Gastroesophageal sphincter (tissue), 4 donors: ENCODE measurements around the gene SPA17. TPM values are rescaled to one million over a fixed set of nuclear protein-coding genes. Genes with fewer than 3 reads are reported as not detected.

Experiments used
- ATAC-seq: fragments of 150-250 bp; one replicate; pipeline ENCODE4 v1.9.1; 2016; ENCODE audit warnings: mild to moderate bottlenecking, moderate library complexity
- H3K27ac ChIP-seq, 4 donors: fragments of 200-600 bp; sonication (generic) in 3 of 4; 1 replicate in 3 of 4; 2 replicates in 1 of 4; pipeline ENCODE4 v1.5.1; 2016 to 2019
- H3K27me3 ChIP-seq: fragments of 200-600 bp; sonication (generic); one replicate; pipeline ENCODE4 v1.5.1; 2019
- H3K36me3 ChIP-seq, 2 donors: fragments of 200-600 bp; sonication (generic); one replicate each; pipeline ENCODE4 v1.5.1; 2019; ENCODE audit warnings: control low read depth in 1 of 2
- H3K4me1 ChIP-seq, 3 donors: fragments of 200-600 bp; sonication (generic); 1 replicate in 2 of 3; 2 replicates in 1 of 3; pipeline ENCODE4 v1.5.1; 2016 to 2019; ENCODE audit warnings: control low read depth in 2 of 3
- H3K4me3 ChIP-seq, 2 donors: fragments of 200-600 bp; sonication (generic); one replicate each; pipeline ENCODE4 v1.5.1; 2019; ENCODE audit warnings: mild to moderate bottlenecking in 1 of 2, moderate library complexity in 1 of 2
- H3K9me3 ChIP-seq, 3 donors: fragments of 200-600 bp; sonication (generic); one replicate each; pipeline ENCODE4 v1.5.1; 2017 to 2019; ENCODE audit warnings: control low read depth in 2 of 3
- EP300 ChIP-seq: sonication (generic); formaldehyde crosslinking; IDR thresholded peaks from one replicate; pipeline ENCODE4 v1.6.1; 2017; ENCODE audit warnings: antibody characterized with exemption, mild to moderate bottlenecking
- POLR2A ChIP-seq, 2 donors: fragments of 450-650 bp; IDR thresholded peaks; one replicate each; pipeline ENCODE4 v1.6.1; 2017; ENCODE audit warnings: antibody characterized with exemption in 2 of 2, mild to moderate bottlenecking in 2 of 2, moderate library complexity in 1 of 2
- POLR2AphosphoS5 ChIP-seq: sonication (generic); formaldehyde crosslinking; IDR thresholded peaks from one replicate; pipeline ENCODE4 v1.6.1; 2017; ENCODE audit warnings: antibody characterized with exemption
- WGBS, 2 donors: methylation state at CpG; one replicate each; pipeline ENCODE4 v1.1.5; 2018; ENCODE audit warnings: low coverage in 1 of 2; 5-methylcytosine and 5-hydroxymethylcytosine counted together
- total RNA-seq, 4 donors: library from RNA; depleted of rRNA; stranded (reverse); fragments of >200 nt; gene quantifications; one replicate each; pipeline ENCODE4 v1.1.0, GENCODE V29; 2016
- TF ChIP-seq, protein P1 (sequence below), 4 experiments: fragments of 200-600 bp in 2 of 4; fragments of 450-650 bp in 2 of 4; sonication (generic) in 1 of 4; IDR thresholded peaks; one replicate each; pipeline ENCODE4 v1.5.1; 2017 to 2019; ENCODE audit warnings: antibody characterized with exemption in 4 of 4, mild to moderate bottlenecking in 2 of 4, moderate library complexity in 2 of 4

SPA17 gene
- total RNA-seq, 4 donors from 2014 or later, result 4.6 to 15.3 (median 7.4) TPM

DNA sequence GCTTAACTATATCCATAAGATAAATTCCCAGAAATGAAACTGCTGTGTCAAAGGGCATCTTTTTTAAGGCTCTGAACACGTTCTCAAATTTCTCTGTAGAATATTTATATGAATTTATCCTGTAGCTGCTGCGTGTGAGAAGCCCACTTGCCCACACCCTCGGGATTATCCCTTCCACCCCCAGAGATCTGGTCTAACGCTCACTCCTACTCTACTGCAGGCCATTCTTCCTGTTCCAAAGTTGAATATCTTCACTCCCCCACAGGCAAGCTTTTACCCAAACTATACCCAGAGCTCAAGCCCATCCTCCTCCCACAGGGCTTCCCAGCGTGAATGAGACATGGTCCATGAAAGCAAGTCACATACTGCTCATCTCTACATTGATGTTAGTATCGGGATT, 25.1 kb upstream of the SPA17 start:
- WGBS, 2 donors, result 76 to 80% methylated on average over 1 to 6 of the region's 6 CpGs
- no peaks in the 10 kb centered on the region for H3K9me3 ChIP-seq
- TF ChIP-seq POLR2AphosphoS5, result no peak
- TF ChIP-seq, protein P1, sequence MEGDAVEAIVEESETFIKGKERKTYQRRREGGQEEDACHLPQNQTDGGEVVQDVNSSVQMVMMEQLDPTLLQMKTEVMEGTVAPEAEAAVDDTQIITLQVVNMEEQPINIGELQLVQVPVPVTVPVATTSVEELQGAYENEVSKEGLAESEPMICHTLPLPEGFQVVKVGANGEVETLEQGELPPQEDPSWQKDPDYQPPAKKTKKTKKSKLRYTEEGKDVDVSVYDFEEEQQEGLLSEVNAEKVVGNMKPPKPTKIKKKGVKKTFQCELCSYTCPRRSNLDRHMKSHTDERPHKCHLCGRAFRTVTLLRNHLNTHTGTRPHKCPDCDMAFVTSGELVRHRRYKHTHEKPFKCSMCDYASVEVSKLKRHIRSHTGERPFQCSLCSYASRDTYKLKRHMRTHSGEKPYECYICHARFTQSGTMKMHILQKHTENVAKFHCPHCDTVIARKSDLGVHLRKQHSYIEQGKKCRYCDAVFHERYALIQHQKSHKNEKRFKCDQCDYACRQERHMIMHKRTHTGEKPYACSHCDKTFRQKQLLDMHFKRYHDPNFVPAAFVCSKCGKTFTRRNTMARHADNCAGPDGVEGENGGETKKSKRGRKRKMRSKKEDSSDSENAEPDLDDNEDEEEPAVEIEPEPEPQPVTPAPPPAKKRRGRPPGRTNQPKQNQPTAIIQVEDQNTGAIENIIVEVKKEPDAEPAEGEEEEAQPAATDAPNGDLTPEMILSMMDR (IDR thresholded peaks at IDR 0.05), result no peak
- TF ChIP-seq EP300, result no peak
- TF ChIP-seq POLR2A (IDR thresholded peaks at IDR 0.05), result no peak
- no peak overlapping the region for H3K4me3 ChIP-seq
- H3K4me1 ChIP-seq, result peaks cover 0 to 7% (median 0%) of the 10 kb centered on the region in 3 donors
- no peaks in the 10 kb centered on the region for H3K27me3 ChIP-seq
- ATAC-seq, result no peak
- no peak overlapping the region for H3K27ac ChIP-seq
- H3K36me3 ChIP-seq, result peaks cover 0 to 62% of the 10 kb centered on the region in 2 donors

DNA sequence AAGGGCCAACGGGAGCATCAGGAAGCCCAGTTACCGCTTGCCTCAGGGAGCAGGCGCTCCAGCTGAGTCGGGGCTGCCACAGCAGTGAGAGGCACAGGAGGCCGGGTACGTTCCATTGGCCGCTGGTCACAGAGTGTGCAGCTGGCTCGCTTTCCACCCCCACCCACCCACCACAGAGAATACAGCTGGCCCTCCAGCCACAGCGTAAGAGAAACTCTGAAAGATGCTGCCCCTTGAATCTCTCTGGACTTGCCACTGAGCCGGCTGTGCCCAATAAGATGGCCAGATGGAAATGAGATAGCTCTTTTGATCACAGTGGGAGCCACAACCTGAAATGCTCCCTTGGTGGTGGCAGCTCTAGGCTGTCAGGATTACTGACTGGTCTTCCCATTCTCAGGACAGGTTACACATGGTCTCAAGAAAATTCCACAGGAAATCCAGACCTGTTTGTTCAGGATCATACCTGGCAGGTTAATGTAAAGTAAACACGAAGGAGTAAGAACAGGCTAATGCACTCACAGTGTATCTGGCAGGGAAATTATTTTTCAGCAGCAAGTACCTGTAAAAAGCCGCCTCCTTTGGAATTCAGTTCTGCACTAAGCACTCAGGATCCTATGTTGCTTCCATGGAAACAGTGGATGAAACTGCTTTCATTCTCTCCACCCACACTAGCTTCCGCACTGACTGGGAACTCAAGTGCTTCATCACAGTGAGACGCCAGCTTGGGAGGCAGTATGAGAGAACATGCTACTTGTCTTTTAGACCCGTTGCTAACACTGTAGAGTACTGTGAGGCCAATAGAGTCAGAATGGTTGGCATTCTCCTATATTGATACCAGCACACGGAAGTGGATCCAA, 16.7 kb upstream of the SPA17 start:
- no peak overlapping the region for H3K27ac ChIP-seq
- H3K27me3 ChIP-seq, result no peaks in the 10 kb centered on the region
- ATAC-seq, result no peak
- no peaks in the 10 kb centered on the region for H3K9me3 ChIP-seq
- H3K36me3 ChIP-seq, result peaks cover 0 to 63% of the 10 kb centered on the region in 2 donors
- no peak for TF ChIP-seq EP300
- no peak overlapping the region for H3K4me3 ChIP-seq
- 64 to 76% methylated on average over 6 of the region's 16 CpGs for WGBS, 2 donors
- H3K4me1 ChIP-seq, result no peaks in the 10 kb centered on the region

DNA sequence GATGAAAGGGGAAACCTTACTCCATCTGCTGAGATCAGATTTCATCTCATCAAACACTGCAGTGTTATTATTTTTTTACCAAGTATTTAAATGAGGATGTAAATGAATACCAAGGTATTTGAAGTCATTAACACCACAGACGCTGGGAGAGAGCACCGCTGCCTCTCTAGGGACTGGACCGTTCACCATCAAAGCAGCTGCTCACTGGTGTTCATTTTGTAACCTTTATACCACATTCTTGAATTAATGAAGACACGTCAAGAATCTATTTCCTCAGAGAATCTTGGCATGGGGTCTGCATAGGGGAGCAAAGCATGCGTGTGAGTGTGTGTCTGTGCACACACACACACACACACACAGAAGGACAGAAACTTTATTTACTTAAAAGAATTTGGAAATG, 15.8 kb upstream of the SPA17 start:
- no peaks in the 10 kb centered on the region for H3K27me3 ChIP-seq
- H3K4me3 ChIP-seq, result no peak overlapping the region
- no peak for ATAC-seq
- WGBS, 2 donors, result 73 to 76% methylated on average over 3 to 5 of the region's 5 CpGs
- TF ChIP-seq POLR2AphosphoS5 (no peak), EP300 (no peak), POLR2A (IDR thresholded peaks at IDR 0.05) (no peak)
- TF ChIP-seq, protein P1 (IDR thresholded peaks at IDR 0.05), result no peak
- H3K36me3 ChIP-seq, result peaks cover 0 to 55% of the 10 kb centered on the region in 2 donors
- no peaks in the 10 kb centered on the region for H3K9me3 ChIP-seq
- H3K4me1 ChIP-seq, result no peaks in the 10 kb centered on the region
- H3K27ac ChIP-seq, result no peak overlapping the region

- Histone ChIP-seq H3K27ac (no peak overlapping the region), H3K4me3 (no peak overlapping the region), H3K4me1 (no peaks in the 10 kb centered on the region), H3K9me3 (no peaks in the 10 kb centered on the region), H3K36me3 (peaks cover 0 to 55% of the 10 kb centered on the region in 2 donors), H3K27me3 (no peaks in the 10 kb centered on the region)
- no peak for ATAC-seq
- TF ChIP-seq POLR2AphosphoS5 (no peak), POLR2A (IDR thresholded peaks at IDR 0.05) (no peak), EP300 (no peak)
- TF ChIP-seq, protein P1 (IDR thresholded peaks at IDR 0.05), result no peak
- 68 to 93% methylated on average over 2 to 3 of the region's 3 CpGs for WGBS, 2 donors
These were observed 15.2 kb upstream of the SPA17 start for GRCh38 chr11:124658501-124658900.

DNA sequence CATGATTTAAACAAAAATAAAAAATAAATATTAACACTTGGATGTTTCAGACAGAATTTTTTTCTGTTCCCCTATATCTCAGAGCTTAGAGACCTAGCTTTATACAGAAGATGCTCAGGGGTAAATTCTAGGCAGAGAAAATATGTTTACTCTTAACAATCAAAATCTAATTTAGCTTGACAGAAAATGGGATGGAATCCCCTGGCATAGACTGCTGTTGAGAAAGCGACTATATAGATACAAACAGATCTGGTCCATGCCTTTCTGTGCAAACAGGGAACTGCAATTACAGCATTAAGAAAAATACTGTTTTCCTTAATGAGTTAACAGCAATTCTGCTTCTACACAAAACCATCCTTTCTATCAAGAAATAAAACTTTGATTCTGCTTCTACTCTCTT, 14.7 kb upstream of the SPA17 start:
- peaks cover 0 to 55% of the 10 kb centered on the region in 2 donors for H3K36me3 ChIP-seq
- ATAC-seq, result no peak
- no peaks in the 10 kb centered on the region for H3K9me3 ChIP-seq
- H3K27ac ChIP-seq, result no peak overlapping the region
- H3K27me3 ChIP-seq, result no peaks in the 10 kb centered on the region
- H3K4me3 ChIP-seq, result no peak overlapping the region
- no peaks in the 10 kb centered on the region for H3K4me1 ChIP-seq
- WGBS, 2 donors, result 67 to 84% methylated on average over 1 of the region's 1 CpG
- TF ChIP-seq POLR2AphosphoS5, result no peak
- no peak for TF ChIP-seq POLR2A (IDR thresholded peaks at IDR 0.05)
- TF ChIP-seq, protein P1 (IDR thresholded peaks at IDR 0.05), result no peak
- TF ChIP-seq EP300, result no peak
